A549 (cell line): Measurements from ENCODE around the gene TP53BP1.

Source experiments
- CBX8 ChIP-seq: fragments of 200-600 bp; sonication (generic); IDR thresholded peaks from 2 replicates; pipeline ENCODE4 v1.6.1; 2016
- CEBPB ChIP-seq, 2 experiments: fragments of >200 bp in 1 of 2; sonication (Bioruptor Twin) in 1 of 2; formaldehyde crosslinking in 1 of 2; IDR thresholded peaks; 2 replicates each; pipeline ENCODE4 v1.6.1; 2012 to 2016
- CHD2 ChIP-seq: fragments of 150-350 bp; IDR thresholded peaks from 2 replicates; pipeline ENCODE4 v1.6.1; 2014; ENCODE audit warnings: low read length; ENCODE audit not compliant: partially characterized antibody
- CHD4 ChIP-seq: fragments of 200-600 bp; sonication (generic); IDR thresholded peaks from 2 replicates; pipeline ENCODE4 v1.6.1; 2016; ENCODE audit warnings: antibody characterized with exemption, mild to moderate bottlenecking, borderline replicate concordance
- CTCF ChIP-seq: fragments of >200 bp; sonication (Bioruptor Twin); formaldehyde crosslinking; IDR thresholded peaks from 3 replicates; pipeline ENCODE4 v1.5.1; 2016
- HDAC2 ChIP-seq: fragments of 200-600 bp; sonication (generic); IDR thresholded peaks from 2 replicates; pipeline ENCODE4 v1.6.1; 2016
- KDM5A ChIP-seq: fragments of 200-600 bp; sonication (generic); IDR thresholded peaks from 2 replicates; pipeline ENCODE4 v1.6.1; 2016; ENCODE audit warnings: antibody characterized with exemption, mild to moderate bottlenecking
- NFE2L2 ChIP-seq: fragments of 150-350 bp; conservative IDR thresholded peaks from 2 replicates; pipeline ENCODE4 v1.6.1; 2014; ENCODE audit warnings: low read length
- PBX3 ChIP-seq: IDR thresholded peaks from 2 replicates; pipeline ENCODE4 v1.6.1; 2012
- POLR2A ChIP-seq: IDR thresholded peaks from 2 replicates; pipeline ENCODE4 v1.6.1; 2012; ENCODE audit warnings: mild to moderate bottlenecking, low read length

GRCh38 chr15:43516185-43516584, 23.2 kb upstream of the TP53BP1 start:
- TF ChIP-seq CTCF (no peak), HDAC2 (no peak), CEBPB (IDR thresholded peaks at IDR 0.05) (no peak), PBX3 (no peak), KDM5A (no peak), CHD4 (no peak), NFE2L2 (no peak), CHD2 (no peak), CBX8 (no peak), POLR2A (no peak)
